A549 (cell line): ENCODE results near the gene PSMB10.

Experiments
- E2F6 ChIP-seq: IDR thresholded peaks from 2 replicates; pipeline ENCODE4 v1.6.1; 2012; ENCODE audit warnings: low read depth, borderline replicate concordance
- EHMT2 ChIP-seq: fragments of 200-600 bp; sonication (generic); IDR thresholded peaks from 2 replicates; pipeline ENCODE4 v1.6.1; 2016; ENCODE audit warnings: antibody characterized with exemption, low read depth, mild to moderate bottlenecking, moderate library complexity
- MAFK ChIP-seq: fragments of 450-650 bp; IDR thresholded peaks from 2 replicates; pipeline ENCODE4 v1.6.1; 2014; ENCODE audit not compliant: partially characterized antibody
- POLR2A ChIP-seq: IDR thresholded peaks from 2 replicates; pipeline ENCODE4 v1.6.1; 2012; ENCODE audit warnings: mild to moderate bottlenecking, low read length
- POLR2AphosphoS2 ChIP-seq: conservative IDR thresholded peaks from 2 replicates; pipeline ENCODE4 v1.6.1; 2012; ENCODE audit warnings: low read length, improper control_type of control experiment, inconsistent platforms
- RARB ChIP-seq: fragments of 250-450 bp; sonication (Bioruptor Pico); IDR thresholded peaks from 2 replicates; pipeline ENCODE4 v1.8.0; 2021; ENCODE audit warnings: mild to moderate bottlenecking, moderate library complexity
- RFX5 ChIP-seq: fragments of 450-650 bp; IDR thresholded peaks from 2 replicates; pipeline ENCODE4 v1.7.1; 2014; ENCODE audit warnings: antibody characterized with exemption, mild to moderate bottlenecking, moderate library complexity
- ZNF302 ChIP-seq: fragments of 250-450 bp; sonication (Bioruptor Pico); IDR thresholded peaks from 2 replicates; pipeline ENCODE4 v1.9.0; 2021; ENCODE audit warnings: inconsistent platforms, mild to moderate bottlenecking, moderate library complexity
- TF ChIP-seq, protein P1 (sequence below): fragments of >200 bp; sonication (Bioruptor Twin); formaldehyde crosslinking; IDR thresholded peaks from 3 replicates; pipeline ENCODE4 v1.5.1; 2016
- TF ChIP-seq, protein P2 (sequence below): IDR thresholded peaks from 2 replicates; pipeline ENCODE4 v1.6.1; 2012

DNA sequence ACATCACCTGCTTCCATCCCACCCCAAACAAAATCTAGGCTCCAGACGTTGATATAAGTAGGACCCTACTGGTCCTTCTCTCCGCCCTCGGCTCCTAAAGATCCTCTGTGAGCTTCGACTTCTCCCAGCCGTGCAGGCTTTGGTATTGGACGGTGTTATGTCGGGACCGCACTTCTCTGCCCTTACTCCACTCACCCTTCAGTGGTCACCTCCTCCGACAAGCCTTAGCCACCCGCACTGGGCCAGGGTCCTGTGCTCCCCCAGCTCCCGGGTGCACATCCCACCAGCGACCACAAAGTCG is 1.6 kb downstream of the PSMB10 start:
- TF ChIP-seq POLR2A (no peak), ZNF302 (CRISPR knock-in tag) (no peak), RFX5 (no peak), RARB (CRISPR knock-in tag) (no peak), POLR2AphosphoS2 (no peak), E2F6 (no peak), EHMT2 (no peak), MAFK (no peak)
- TF ChIP-seq, protein P1, sequence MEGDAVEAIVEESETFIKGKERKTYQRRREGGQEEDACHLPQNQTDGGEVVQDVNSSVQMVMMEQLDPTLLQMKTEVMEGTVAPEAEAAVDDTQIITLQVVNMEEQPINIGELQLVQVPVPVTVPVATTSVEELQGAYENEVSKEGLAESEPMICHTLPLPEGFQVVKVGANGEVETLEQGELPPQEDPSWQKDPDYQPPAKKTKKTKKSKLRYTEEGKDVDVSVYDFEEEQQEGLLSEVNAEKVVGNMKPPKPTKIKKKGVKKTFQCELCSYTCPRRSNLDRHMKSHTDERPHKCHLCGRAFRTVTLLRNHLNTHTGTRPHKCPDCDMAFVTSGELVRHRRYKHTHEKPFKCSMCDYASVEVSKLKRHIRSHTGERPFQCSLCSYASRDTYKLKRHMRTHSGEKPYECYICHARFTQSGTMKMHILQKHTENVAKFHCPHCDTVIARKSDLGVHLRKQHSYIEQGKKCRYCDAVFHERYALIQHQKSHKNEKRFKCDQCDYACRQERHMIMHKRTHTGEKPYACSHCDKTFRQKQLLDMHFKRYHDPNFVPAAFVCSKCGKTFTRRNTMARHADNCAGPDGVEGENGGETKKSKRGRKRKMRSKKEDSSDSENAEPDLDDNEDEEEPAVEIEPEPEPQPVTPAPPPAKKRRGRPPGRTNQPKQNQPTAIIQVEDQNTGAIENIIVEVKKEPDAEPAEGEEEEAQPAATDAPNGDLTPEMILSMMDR: no peak
- TF ChIP-seq, protein P2, sequence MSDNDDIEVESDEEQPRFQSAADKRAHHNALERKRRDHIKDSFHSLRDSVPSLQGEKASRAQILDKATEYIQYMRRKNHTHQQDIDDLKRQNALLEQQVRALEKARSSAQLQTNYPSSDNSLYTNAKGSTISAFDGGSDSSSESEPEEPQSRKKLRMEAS: no peak
